DMS53 treated with DMSO at 0.1 percent for 48 hours (cell line): ENCODE data around the gene DHFR.
"Not testable (repeated sequence)": the region's sequence is repeated elsewhere in the genome, so short reads cannot be mapped to it uniquely, and the experiment has no call there.

ENCODE experiments used
- DNase-seq: peaks from one replicate; lab custom pipeline; 2025; ENCODE audit not compliant: unreplicated experiment; lab: John Stamatoyannopoulos, UW

The DHFR gene

GRCh38 chr5:80597500-80597899 lies 57.3 kb downstream of the DHFR start:
- DNase-seq = no peak

DNA sequence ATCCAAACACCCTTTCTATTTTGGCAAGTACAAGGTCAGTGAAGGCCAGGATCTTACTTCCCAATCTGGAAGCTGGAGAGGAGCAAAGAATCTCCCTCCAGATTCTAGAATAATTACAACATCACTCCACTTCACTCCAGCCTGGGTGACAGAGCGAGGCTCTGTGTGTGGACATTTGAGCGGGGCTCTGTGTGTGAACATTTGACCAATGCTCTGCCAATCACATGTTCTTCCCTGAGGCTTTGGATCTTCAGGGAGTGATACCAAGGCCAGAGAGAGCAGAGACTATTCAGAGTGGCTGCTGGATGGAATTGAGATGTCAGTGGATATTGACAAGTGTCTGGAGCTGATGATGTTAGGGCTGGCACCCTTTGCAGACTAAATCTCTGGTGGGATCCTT lies 60.0 kb downstream of the DHFR start:
- DNase-seq = no peak

DNA sequence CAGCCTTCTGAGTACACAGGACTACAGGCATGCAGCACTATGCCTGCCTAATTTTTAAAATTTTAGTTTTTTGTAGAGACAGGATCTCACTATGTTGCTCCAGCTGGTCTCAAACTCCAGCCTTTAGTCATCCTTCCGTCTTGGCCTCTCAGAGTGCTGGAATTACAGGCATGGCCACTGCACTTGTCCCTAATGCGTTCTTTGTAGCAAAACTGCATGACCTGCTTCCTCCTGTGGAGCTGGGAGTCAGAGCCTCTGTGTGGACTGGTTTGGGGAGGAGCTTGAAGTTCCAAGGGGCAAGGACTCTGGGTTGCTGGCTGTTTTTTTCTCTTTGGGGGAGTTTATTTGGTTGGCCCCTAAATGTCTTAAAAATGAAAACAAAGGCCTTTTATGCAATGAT lies 62.0 kb downstream of the DHFR start:
- no peak for DNase-seq

GRCh38 chr5:80592105-80592504 lies 62.7 kb downstream of the DHFR start:
- DNase-seq = no peak

DNA sequence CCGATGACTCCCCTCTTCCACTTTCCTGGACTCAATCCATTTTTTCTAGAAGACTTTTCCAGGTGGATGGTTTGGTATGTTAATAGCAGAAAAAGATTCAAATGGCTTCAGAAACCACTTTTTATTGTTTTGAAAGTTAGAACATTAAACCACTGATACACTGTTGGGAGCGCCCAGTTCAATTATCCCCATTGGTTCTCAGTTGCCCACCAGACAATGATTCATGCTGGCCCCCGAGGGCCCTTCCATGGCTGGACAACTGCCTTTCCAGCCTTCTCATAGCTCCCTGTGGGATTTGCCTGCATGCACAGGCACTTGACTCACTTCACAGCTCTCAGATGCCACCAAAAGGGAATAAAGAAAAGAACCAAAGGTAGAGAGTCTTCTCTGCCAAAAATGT lies 63.4 kb downstream of the DHFR start:
- no peak for DNase-seq

- no peak for DNase-seq
Measured at GRCh38 chr5:80590766-80591165, 64.0 kb downstream of the DHFR start.

DNA sequence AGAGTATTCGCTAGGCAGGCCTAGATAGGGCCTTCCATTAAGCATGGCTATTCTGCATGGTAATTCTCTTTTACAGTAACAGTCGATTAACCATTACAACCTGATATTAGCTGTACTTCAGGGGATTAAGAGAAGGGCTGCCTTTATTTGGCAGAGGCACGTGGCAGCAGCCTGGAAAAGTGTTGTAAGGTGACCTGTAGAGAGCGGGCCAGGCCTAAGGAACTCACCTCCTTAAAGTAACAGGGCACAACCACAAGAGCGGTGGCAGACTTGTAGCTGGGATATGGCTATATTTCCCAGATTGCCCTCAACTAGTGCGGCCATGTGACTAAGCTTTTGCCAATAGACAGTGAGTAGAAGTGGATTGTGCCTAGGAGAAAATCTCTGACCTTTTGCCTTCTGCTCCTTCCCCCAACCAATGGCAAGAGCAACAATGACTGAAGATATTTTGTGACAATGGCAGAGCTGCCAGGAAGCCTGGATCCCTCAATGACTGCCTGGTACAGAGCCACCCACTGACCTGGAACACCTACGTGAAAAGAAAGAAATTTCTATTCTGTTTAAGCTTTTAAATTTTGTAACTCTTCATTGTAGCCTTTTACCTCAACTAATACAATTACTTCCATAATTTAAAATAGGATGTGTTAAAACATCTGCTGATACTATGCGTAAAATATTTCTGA lies 65.8 kb downstream of the DHFR start:
- no peak for DNase-seq

GRCh38 chr5:80584770-80585169 lies 70.0 kb downstream of the DHFR start:
- DNase-seq = no peak

- not testable (repeated sequence) for DNase-seq
Measured at GRCh38 chr5:80580291-80580690, 74.5 kb downstream of the DHFR start.

DNA sequence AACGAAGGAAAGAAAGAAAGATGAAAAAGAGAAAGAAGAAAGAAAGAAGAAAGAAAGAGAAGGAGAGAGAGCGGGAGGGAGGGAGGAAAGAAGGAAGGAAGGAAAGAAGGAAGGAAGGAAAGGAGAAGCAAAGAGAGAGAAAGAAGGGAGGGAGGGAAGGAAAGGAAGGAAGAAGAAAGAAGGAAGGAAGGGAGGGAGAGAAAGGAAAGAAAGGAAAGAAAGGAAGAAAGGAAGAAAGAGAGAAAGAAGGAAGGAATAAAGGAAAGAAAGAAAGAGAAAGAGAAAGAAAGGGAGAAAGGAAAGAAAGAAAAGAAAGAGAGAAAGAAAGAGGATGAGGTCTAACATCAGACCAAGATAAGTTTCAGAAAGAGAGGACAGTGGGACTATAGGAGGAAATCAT lies 75.7 kb downstream of the DHFR start:
- DNase-seq = no peak

- DNase-seq = no peak
Measured at GRCh38 chr5:80577707-80578106, 77.1 kb downstream of the DHFR start.

DNA sequence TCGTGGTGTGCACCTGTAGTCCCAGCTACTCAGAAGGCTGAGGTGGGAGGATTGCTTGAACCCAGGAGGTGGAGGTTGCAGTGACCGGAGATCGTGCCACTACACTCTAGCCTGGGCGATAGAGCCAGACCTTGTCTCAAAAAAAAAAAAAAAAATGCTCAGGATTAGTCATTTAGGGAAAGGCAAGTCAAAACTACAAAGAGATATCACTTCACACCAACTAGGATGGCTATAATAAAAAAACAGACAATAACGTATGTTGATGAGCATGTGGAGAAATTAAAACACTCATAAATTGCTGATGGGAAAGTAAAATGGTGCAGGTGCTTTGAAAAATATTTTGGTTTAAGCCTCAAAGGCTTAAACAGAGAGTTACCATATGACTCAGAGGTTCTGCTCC lies 78.4 kb downstream of the DHFR start:
- DNase-seq = no peak
